Stimulated activated CD8-positive, alpha-beta memory T cell treated with anti-CD3 and anti-CD28 coated beads, Interleukin-7, amount 100 ng/mL, for 24 hours (primary cell): Measurements from ENCODE around the gene TAX1BP1.
"Not testable (repeated sequence)": the region's sequence is repeated elsewhere in the genome, so short reads cannot be mapped to it uniquely, and the experiment has no call there.

ENCODE experiments used
- DNase-seq: peaks from one replicate; pipeline ENCODE4 v3.0.0-alpha.2; 2020; ENCODE audit warnings: low read depth

Gene TAX1BP1

DNA sequence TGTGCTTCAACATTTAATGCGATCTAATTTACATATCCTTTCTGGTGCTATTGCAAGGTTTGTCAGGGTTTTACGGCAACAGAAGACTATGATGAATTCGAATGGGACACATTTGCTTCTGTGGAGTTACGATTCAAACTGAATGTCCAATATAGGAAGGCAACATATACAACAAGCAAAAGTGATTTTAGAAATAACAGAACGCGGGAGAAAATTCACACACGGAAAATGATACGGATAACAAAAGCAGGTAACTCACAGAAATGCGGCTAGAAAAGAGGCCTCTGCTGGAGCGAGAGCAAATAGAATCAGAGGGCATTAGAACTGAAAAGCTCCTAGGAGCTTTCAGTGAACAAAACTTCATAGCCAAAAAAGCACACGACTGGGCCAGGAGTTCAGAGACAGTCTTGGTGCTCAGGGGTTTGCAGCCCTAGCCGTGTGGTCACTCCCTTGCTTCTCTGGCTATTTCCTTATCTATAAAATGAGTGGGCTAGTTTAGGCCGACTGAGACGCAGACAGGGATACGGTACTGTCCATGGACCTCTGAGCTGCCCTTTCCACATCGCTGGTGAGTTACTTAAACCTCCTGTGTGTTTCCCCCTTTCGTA, 557 bp upstream of the TAX1BP1 start:
- DNase-seq = no peak

DNA sequence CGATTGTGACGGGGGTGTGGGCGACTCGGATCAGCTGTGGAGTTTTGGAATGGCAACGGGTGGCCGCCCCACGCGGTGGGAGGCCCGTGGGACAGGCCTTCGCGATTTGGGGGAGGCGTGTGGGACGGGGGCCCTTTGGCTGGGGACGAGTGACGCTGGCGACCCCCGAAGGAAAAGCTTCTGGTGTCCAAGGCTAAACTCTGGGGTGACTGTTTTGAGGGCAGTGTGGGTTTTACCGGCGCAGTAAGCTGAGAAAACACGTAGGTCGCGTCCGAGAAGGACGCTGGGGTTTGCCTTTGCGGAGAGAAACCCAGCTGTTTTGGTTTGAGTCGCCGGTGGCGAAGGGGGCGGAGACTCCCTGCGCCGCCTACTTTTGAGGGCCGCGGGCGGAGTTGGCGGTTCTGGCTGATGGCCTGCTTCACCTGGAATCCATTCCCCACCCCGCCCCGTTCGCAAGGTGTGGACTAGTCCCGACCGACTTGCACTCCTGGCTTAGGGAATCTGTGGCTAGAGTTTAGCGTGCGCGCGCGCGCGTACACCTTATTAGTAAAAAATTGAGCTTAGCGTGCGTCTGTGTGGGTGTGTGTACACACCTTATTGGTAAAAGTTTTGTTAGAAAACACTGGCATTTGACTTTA, 606 bp downstream of the TAX1BP1 start:
- DNase-seq = peak; percentile 73

DNA sequence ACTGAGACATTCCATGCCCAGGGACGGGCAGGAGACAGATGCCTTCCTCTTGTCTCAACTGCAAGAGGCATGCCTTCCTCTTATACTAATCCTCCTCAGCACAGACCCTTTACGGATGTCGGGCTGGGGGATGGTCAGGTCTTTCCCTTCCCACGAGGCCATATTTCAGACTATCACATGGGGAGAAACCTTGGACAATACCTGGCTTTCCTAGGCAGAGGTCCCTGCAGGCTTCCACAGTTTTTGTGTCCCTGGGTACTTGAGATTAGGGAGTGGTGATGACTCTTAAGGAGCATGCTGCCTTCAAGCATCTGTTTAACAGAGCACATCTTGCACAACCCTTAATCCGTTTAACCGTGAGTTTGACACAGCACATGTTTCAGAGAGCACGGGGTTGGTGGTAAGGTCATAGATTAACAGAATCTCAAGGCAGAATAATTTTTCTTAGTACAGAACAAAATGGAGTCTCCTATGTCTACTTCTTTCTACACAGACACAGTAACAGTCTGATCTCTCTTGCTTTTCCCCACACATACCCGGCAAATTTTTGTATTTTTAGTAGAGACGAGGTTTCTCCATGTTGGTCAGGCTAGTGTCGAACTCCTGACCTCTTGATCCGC, 2.2 kb downstream of the TAX1BP1 start:
- DNase-seq = not testable (repeated sequence)

DNA sequence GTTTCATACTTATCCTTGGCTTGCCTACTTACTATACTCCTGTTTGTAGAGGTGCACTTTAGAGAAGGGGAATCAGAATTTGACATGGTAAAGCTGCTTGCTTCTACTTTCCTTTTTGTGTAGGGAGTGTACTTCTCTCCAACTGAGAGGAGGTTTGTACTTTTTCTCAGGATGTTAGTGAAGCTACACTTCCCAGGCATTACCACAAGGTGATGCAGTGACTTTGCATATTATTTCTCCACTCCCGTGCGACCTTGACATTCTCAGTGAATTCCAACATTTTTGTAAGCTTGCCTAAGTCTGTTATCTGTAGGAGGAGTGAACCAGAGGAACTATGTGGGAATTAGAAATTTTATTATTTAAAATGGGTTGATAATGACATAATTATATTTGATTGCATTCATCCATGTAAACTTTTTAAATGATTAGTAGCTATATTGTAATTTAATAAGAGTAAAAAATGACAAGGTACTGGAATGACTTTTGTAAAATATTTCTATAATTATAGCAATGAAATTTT, 5.2 kb downstream of the TAX1BP1 start:
- DNase-seq = no peak

DNA sequence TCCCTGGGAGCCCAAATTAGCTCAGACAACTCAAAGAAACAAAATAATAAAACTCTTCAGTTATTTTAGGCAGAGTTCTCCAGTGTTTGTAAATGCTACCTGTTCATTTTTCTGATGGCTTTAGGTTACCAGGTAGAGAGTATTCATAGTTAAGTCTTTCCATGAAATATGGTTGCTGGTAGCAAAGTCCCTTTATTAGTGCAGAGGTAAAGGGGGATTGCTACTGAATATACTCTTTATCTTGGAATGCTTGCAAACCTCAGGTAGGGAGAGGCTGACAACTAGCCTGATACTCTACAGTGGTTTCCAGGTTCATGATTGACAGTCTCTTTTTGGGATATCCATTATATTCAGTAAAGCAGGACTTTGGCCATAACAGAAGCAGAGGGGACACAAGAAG, 6.5 kb downstream of the TAX1BP1 start:
- no peak for DNase-seq

DNA sequence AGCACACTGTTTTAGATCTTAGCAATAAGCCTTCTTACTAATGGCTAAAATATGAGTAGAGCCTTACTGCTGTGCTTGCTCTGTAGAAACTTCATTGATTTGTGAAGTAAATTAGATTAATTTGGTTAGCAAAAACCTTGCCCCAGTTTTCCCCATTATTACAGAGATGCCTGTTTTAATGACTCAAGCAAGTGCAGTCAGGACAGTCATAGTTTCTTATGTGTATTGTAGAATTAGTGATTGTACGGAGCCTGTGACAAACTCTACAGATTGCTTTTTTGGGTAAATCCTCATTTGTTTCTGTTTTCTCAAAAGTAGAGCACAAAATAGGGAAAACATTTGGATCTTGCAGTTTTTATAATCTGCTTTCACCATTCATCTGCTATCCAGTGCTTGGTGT, 7.0 kb downstream of the TAX1BP1 start:
- DNase-seq = no peak

DNA sequence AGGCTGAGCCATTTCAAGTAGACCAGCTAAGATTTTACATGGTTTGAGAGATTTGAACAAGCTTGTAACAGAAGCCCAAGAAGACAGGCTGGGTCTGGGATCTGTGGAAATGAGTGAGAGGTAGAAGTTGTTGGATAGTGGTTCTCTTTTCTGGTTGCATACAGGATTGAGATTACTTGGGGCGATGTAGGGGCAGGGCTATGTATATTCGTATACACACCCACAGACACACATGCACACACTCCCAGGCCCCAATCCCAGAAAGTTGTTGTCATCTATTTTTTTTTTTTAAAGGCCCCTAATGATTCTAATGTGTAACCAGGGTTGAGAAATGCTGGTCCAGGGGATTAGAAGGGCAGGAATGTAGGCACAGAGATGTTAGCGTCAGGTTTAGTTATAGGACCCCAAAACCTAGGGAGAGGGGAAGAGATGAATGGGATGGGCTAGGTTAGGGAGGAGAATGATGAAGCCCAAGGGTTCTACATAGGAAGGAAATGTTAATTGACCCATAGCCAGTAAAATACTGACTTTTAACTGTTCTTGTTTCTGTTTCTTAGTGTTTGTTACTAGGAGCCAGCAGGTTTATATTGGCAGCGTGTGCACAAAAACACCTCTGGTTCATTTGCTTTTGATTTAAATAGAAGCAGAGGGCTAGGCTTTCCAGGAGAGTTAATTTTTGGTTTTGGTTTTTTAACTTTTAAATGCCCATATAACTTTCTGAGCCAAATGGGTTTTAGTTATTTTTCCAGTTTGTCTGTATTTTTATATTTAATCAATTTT, 7.8 kb downstream of the TAX1BP1 start:
- no peak for DNase-seq

DNA sequence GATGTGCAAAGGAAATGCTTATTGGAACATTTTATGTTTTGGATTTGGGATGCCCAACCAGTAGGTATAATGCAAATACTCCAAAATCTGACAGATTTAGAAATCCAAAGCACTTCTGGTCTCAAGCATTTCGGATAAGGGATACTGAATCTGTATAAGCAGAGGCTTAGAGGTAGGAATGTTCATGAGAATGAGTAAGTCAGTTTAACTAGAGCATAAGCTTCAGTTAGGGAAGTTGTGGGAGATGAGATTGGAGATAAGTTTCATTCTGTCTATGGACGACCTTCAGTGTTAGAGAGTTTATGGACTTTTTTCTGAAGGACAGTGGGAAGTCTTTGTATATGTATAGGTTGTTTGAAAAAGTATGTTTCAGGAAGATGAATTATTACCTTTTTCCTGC, 10.4 kb downstream of the TAX1BP1 start:
- DNase-seq = no peak

DNA sequence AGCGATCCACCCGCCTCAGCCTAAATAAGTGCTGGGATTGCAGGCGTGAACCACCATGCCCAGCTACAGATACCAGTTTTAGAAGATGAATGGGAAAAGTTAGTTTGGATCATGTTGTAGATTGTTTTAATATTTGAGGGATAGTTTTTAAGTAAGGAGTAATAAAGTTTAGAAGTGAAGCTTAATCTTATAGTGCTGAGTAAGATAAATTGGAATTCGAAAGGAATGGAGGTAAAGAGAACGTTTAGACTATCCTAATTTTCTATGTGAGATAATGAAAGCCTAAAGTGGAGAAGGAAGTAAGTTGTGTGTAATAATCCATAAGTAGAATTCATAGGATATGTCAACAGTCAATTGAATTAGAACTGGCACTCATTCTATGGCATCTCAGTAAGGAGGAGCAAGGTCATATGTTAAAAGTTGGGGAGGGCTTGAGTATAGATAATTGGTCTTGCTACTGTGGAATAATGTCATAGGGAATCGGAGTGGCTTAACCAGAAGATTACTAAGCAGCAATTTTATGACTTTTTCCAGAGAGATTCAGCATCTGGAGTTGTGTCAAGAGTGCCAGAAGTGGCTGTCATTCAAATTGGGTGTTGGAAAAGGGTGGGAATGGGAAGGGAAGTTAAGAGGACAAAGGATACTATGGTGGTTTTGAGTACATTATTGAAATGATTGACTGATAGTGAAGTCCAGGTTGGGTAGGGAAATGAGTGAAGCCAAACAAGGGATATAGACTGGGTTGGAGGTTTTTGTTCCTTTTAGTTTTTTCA, 12.1 kb downstream of the TAX1BP1 start:
- no peak for DNase-seq

DNA sequence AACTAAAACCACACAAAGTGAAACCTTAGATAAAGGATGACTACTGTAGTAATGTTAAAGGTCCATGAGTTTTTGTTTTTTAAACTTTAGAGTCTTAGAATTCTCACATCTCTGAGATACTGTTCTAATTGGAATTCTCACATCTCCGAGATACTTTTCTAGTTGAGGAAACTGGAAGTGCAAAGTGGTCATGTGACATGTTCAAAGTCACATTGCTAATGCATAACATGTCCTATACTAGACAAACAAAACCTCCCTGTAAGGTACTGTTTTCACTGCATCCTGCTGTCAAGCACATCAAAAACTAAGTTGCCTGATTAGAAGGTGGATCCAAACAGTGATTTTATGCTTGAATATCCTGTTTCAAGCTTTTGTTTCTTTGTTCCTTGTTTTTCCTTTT, 13.9 kb downstream of the TAX1BP1 start:
- DNase-seq = no peak

DNA sequence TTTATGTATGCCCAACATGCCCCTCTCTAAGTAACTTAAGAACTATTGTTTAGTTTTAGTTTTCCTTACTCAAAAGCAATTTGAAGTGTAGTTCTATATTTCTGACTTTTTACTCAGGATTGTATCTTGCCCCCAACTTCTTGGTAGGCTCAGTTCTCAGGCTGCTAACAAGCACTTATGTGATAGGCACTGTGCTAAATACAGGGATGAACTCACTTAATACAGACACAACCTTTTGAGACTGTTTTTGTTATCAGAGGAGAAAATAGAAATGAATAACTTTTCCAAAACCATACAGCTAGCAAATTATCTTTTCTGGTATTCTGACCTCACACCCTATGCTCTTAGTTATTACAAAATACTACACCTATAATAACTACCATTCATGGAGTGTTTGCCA, 16.3 kb downstream of the TAX1BP1 start:
- DNase-seq = no peak

DNA sequence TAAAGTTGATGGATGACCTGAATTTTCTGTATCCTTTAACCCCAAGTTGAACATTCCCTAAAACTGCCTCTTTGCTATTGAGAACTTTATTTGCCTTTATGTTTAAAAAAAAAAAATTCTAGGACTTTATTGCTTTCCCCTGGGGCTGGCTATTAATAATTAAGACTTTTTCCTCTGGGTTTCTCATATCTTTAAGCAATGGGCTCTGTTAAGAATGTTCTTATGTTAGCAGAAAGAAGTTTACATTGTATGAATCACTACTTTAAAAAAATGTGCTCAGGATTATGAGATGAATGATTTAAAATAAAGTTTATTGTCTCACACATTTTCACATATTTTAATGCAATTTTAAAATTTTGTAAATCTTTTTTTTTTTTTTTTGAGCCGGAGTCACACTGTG, 19.5 kb downstream of the TAX1BP1 start:
- DNase-seq = no peak

DNA sequence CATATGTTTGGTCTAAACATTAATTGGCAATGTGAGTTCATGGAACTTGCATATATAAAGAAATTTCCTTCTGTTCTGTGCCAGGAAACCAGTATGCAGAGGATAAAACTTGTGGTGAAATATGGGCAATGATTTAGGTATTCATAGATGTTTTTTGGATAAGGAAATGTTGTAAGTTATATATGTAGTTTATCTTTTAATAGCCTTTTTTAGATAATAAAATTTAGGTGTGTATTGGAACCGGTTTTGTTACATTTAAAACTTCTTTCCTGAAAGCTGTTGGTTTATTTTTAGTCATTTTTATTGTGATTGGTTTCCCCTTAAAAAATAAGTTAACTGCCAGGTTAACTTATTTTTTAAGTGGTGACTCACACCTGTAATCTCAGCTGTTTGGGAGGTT, 22.1 kb downstream of the TAX1BP1 start:
- DNase-seq = no peak

DNA sequence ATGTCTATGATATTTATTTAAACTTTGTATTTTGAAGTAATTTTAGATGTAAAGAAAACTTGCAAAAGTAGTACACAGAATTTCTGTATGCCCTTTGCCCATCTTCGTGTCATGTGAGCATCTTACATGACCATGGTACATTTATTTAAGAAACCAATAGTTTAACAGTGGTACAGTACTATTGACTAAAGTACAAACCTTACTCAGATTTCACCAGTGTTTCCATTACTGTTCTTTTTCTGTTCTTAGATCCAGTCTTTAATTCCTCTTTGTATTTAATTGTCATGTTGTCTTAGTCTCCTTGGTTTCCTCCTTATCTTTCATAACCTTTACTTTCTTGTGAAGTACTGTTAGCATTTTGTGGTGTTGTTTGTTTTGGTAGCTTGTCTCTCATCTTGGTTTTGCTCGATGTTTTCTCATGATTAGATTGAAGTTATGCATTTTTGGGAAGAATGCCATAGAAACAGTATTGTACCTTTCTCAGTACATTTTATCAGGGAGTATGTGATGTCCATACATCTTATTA, 24.1 kb downstream of the TAX1BP1 start:
- DNase-seq = no peak

DNA sequence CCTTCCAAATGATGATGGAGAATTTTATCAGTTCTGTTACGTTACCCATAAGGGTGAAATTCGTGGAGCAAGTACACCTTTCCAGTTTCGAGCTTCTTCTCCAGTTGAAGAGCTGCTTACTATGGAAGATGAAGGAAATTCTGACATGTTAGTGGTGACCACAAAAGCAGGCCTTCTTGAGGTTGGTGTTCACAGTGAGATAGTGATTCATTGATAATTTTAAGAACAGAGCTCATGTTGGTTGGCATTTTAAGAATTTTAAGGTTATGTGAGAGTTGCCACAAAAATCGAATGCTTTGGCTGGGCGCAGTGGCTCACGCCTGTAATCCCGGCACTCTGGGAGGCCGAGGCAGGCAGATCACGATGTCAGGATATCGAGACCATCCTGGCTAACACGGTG, 25.9 kb downstream of the TAX1BP1 start:
- no peak for DNase-seq

DNA sequence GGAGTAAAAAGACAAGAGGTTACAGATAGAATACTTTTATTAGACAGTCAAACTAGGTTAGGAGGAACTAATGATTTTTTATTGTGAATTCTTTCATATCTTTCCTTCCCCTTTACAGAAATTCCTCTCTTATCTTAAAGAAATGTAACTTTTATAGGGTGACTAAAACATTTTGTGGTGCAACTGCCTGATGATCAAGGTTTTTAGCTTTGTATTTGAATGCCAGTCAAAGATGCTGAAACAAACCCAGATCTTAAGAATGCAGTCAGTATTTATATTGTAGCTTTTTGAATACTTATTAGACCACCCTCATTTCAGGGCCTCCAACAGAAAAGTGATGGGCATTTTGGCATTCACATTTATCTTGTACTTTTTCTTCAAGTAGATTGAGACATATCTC, 27.4 kb downstream of the TAX1BP1 start:
- DNase-seq = no peak

DNA sequence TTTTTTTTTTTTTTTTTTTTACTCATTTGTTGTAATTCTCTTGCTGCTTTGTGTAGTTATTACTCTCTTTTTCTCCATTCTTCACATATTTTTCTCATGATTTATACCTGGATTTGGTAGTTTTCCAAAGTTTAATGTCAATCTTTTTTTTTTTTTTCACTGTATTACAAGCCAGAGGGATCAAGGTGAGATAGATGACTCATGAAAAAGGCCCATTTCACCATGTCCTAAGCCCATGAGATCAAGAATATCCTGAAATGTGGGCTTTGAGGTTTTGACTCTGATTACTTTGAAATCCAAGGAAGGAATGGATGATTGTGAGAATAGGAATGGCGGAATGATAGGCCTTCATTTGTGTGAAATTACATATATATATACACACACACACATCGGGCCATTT, 31.1 kb downstream of the TAX1BP1 start:
- no peak for DNase-seq

DNA sequence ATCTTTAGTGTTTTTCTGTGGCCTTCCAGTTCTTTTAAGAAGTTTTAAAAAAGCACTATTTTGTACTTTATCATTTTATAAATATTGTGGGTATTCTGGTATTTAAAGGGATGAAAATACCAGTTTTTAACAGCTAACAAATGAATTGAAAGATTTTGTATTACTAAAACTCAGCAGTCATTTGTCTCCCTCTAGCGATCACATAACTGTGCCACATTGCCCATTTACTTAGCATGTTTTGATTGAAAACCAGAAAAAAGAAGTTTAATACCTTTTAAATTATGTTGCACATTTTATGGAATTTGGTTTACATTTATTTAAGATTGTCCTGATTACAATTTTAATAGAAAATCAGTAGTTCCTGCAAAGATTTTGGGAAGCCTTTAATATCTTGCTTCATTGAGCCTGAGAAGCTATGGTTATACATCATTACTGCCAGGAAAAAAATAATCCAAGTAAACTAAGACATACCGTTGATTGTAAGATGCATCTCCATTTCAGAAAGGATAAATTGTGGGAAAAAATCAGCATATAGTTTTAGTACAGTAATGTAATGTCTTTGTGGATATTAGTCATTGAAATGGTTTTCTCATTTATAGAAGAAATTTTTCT, 34.9 kb downstream of the TAX1BP1 start:
- DNase-seq = no peak

DNA sequence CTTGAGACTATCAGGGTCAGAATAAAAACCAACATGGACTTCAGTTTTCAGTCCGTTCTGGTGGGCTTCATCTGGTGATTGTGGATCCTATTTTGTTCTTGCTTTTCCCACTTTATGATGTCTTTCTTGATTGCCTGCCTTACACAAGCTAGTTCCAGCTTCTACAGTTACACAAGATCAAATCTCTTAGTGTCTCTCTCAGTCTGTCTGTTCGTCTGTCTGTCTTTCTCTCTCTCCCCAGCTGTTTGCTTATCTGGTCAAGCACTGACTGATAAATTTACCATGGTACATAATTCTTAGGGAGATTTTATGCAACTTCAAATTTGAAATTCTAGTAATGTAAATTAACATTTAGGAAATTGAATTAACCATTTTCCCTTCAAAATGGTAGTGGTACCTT, 35.8 kb downstream of the TAX1BP1 start:
- no peak for DNase-seq

DNA sequence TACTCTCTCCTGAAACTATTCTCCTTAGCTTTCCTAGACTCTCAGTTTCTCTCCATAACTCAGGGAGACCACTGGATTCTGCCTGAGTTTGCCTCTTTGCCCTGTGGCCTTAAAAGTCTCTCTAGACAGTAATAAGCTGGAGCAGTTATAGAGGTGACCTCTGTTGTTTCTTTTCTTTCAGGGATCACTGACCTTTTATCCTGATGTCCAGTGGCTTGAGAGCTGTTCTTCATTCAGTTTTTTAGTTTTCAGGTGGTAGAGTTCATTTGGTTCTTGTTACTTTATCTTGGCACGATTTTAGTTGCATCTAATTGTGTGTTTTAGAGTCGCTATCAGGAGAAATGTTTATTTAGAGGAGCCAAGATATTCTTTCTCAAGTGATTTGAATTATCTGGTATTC, 37.7 kb downstream of the TAX1BP1 start:
- no peak for DNase-seq

DNA sequence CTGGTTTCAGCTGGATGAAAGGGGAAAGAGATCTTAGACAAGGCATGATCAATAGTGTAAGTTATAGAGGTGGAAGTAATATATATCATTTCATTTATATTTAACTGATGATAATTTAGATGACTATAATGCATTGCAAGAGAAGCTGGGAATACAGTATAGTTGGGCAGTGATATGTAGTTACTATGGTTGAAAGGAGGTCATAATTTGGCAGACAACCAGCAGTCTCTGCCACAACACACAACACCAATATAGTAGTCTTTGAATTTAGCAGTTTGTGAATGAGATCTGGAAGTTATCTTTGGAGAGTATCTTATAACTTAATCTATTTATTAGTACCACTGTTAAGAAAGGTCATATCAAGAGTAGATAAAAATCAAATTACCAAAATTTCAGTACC, 39.9 kb downstream of the TAX1BP1 start:
- DNase-seq = no peak
